NK-92 treated with Interleukin-12 subunit alpha and Interleukin-12 subunit beta, amount 100 ng/mL, for 24 hours (cell line): ENCODE data around the gene SMG6.

Experiments
- DNase-seq: peaks from one replicate; lab custom pipeline; 2025; lab: John Stamatoyannopoulos, UW

The SMG6 gene

GRCh38 chr17:2076087-2076984 is 227.2 kb downstream of the SMG6 start:
- DNase-seq, result no peak

GRCh38 chr17:2075336-2076086 is 228.1 kb downstream of the SMG6 start:
- DNase-seq, result no peak

DNA sequence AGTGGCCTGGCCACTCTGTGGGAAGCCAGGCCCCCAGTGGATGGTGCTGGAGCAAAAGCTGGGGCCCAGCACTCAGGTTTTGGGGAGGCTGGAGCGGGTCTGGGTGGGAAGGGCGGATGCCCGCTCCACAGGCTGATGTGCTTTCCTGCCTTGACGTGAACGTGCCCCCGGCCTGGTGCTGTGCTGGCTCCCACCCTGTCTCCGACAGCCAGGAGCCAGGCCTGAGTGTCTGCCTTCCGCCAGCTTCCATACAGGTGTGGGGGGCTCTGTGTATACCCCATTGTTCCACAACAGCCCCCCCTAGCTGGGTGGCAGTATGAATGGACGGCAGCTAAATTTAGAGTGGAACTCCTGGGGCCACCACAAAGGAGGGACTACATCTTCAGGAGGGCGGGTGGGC is 228.7 kb downstream of the SMG6 start:
- no peak for DNase-seq

DNA sequence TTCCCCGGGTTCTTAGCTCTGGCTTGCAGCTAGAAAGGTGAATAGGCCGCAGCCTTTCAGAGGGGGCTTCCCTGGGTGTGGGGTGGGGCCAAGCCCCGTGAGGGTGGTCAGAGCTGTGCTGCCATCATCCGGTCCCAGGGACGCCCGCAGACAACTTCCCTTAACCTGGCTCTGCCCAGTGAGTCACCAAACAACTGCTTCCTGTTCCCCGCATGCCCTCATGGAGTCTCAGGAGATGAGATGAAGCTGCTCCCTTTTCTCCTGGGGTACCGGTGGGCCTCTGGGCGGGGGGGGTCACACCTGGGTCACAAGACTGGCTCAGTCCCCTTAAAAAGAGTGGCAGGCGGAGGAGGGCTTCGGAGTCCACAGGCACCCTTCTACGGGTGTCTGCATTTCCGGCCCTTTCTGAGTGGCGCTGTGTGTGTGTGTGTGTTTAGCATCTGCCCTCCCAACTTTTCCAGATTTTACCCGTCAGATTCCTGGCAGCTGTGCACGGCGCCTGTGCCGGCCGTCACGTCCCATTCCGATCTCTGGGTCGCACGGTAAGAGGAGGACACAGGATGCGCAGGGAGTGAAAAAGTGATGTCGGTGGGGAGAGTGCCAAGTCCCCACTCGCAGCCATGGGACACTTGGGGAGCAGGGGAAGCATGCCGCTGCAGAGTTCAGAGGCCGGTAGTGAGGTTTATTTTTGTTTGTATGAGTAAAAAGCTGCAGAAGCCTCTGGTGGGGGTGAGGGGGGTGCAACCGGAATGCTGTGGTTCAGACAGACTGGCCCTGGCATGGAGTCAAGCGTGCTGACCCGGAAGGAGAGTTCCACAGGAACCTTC is 231.9 kb downstream of the SMG6 start:
- no peak for DNase-seq

DNA sequence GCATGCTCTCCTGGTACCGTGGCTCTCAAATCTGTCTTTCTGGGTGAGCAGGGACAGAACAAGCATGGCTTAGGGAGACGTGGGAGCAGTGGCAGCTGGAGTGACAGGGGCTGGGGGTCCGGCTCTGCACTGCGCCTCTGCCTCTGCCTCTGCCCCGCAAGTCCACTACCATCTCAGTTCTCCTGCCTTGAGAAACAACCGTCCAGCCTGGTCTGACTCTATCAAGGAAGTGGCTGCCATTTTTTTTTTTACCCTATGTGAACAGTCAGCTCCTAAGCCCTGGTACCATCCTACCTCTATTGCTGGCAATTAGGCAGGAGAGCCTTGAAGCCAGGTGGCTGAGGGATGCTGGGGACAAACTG is 232.6 kb downstream of the SMG6 start:
- no peak for DNase-seq

- no peak for DNase-seq
These were observed 233.2 kb downstream of the SMG6 start for GRCh38 chr17:2070241-2071023.

GRCh38 chr17:2068519-2069051 is 235.0 kb downstream of the SMG6 start:
- no peak for DNase-seq

DNA sequence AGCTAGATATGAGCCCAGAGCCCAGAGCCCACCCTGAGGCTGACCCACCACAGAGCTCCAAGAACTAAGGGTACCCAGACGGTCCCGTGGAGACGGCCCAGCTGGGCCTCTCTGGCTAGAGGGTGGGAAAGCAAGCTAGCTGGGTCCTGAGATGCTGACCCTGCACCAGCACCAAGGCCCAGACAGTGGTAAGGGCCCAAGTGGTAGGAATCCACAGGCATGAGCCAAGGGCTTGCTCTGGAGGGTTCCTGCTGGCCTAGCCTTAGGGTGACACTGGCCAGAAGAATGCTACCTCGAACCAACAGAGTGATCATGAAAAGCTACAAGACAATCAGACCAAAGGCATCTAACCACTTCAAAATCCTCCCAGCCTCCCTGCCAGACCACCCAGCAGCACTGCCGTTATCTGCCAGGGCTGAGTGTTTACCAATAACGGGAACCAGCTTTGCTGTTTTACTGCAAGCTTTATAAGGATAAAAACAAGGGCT is 235.5 kb downstream of the SMG6 start:
- DNase-seq, result no peak

DNA sequence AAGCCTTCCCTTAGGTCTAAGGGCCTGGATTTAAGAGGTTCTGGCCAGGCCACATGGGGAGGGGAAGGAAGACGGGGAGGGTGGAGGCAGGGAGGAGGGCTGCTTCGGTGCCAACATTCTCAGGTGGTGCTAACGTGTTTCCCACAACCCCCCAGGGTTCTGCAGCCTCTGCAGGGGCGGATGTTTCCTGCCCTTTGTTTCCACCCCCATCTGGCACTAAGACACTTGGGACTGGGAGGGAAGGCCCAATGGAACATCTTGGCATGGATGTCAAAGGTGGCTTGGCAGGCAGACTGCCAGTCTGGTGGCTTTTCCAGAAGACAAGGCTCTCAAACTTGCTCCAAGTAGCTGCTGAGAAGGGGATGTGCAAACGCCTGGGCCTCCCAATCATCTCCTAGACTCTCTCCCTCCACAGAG is 236.0 kb downstream of the SMG6 start:
- DNase-seq, result no peak

GRCh38 chr17:2067048-2067561 is 236.5 kb downstream of the SMG6 start:
- DNase-seq, result no peak

DNA sequence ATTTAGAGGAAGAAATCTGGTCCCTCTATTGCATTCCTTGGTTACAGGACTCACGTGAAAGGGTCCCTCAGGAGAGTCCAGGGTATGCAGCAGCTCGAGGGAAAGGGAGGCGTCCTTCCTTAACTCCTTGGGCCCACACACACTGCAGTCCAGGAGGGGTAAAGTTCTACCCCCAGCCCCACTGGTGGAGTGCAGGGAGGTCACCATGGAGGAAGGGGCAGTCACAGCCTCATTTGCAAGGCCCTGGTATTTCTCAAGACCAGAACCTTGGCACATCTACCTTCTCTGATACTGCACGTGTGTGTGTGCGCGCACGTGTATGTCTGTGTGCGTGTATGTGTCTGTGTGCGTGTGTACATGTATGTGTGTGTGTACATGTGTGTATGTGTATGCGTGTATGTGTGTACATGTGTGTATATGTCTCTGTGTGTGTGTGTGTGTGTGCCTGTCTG is 237.6 kb downstream of the SMG6 start:
- no peak for DNase-seq

DNA sequence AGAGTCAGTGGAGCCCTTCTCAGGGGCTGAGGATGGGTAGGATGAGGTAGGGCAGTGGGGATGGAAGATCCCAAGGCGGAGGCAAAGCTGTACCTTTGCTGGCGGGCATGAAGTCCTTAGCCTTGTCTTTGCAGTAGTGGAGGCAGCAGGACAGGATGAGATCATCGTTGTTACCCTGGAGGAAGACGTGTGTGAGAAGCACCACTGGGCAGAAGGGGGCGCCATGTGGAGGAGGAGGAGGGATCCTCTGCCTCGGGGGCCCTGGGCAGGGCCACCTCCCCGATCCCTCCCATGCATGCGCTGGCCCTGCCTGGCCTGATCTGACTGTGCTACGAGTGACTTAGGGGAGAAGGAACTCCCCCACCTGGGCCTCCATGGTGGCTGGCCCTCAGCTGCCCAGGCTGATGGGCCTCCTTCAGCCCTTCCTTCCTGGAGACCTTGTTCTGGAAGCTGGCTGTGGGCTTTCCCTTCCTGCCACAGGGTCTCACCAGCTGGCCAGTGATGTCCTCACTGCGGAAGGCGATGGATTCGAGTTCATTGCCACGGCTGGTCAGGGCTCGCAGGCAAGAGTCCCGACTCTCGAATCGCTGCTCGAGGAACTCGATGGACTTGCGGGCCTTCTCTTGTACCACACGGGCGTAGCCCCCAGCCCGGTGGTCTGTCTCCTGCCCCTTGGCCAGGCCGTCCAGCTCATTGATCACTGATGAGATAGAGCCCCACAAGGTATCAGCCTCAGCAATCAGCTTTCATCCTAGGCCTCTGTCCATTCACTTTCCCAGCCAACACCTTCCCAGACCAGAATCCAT is 238.4 kb downstream of the SMG6 start:
- no peak for DNase-seq

DNA sequence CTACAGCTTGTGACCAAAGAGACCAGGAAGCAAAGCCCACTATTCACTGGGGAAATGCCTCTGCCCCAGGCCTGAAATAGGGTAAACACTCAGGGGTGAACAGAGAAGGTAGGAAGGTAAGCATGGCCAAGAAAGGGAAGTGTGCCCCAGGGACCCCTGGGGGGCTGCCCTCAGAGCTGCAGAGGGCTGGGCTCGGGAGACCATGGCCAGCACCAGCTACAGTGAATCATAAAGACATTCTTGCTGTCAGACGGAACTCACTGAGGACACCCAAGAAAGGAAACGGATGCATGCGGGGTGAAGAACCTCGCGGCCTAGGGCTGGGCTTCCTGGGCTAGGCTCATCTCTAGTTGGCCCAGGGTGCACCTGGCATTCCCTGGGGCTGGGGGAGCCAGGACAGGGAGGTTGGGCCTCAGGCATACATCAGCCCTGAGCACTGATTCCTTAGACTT is 239.0 kb downstream of the SMG6 start:
- no peak for DNase-seq

DNA sequence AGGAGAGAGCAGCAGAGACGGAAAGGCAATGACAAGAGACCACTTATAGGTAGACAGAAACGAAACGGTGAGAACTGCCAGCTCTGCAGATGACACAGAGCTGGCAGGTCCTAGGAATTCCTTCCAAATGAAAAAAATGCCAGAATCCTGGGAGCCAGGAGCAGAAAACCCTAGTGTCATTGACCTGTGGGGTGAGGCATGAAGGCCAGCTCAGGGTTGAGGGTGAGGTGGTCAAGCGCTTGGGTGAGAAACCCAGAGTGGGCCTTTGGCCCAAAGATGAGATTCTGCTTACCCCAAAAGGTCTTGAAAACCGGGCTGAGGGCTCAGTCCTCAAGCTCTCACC is 239.5 kb downstream of the SMG6 start:
- no peak for DNase-seq

GRCh38 chr17:2063261-2064146 is 240.1 kb downstream of the SMG6 start:
- DNase-seq, result no peak

DNA sequence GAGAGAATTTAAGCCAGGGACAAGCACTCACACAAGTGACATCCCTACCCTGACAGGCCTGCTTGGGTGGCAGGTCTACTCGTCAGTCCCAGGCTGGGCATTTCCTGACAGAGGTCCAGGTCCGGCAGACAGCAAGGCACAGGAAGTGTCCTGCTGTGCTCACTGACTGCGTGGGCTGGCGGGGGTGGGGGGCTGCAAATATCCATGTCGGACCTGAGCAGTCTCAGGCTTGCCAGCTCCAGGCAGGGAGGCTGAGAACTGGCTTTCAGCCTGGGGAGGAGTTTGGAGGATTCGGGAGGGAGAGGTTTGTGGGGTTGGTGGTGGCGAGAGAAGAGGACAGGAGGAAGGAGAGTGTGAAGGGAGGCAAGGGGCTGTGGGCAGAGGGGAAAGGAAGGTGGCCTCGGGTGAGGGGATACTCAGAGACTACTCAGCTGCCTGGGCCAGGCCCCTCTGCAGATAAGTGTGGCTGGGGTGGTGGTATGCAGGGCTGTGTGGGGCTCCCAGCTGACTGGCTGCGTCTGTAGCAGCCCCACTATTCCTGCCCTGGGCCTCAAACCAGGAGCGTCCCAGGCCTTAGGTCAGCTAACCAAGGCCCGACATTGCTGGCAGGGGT is 240.9 kb downstream of the SMG6 start:
- no peak for DNase-seq

- DNase-seq, result no peak
These were observed 242.1 kb downstream of the SMG6 start for GRCh38 chr17:2061441-2061958.

GRCh38 chr17:2060681-2061440 is 242.7 kb downstream of the SMG6 start:
- DNase-seq, result no peak
